ENCODE results near the gene SMO.
"Not testable (repeated sequence)": the region's sequence is repeated elsewhere in the genome, so short reads cannot be mapped to it uniquely, and the experiment has no call there.

The SMO gene

GRCh38 chr7:129240119-129240820 lies 51.8 kb downstream of the SMO start:
- DNase-seq (ENCODE audit: low spot score) = no peak

- no peak for DNase-seq (ENCODE audit: low spot score)
These were observed 55.8 kb downstream of the SMO start for GRCh38 chr7:129244220-129244619.

GRCh38 chr7:129245533-129245932 lies 57.1 kb downstream of the SMO start:
- no peak for DNase-seq (ENCODE audit: low spot score)

GRCh38 chr7:129247087-129247486 lies 58.7 kb downstream of the SMO start:
- no peak for DNase-seq (ENCODE audit: low spot score)

- no peak for DNase-seq (ENCODE audit: low spot score)
These were observed 63.7 kb downstream of the SMO start for GRCh38 chr7:129252128-129252527.

GRCh38 chr7:129252603-129253002 lies 64.2 kb downstream of the SMO start:
- DNase-seq (ENCODE audit: low spot score) = not testable (repeated sequence)

GRCh38 chr7:129255800-129256199 lies 67.4 kb downstream of the SMO start:
- DNase-seq (ENCODE audit: low spot score) = no peak

GRCh38 chr7:129256221-129256620 lies 67.8 kb downstream of the SMO start:
- DNase-seq (ENCODE audit: low spot score) = no peak

- DNase-seq (ENCODE audit: low spot score) = no peak
These were observed 68.7 kb downstream of the SMO start for GRCh38 chr7:129257168-129257567.

GRCh38 chr7:129258649-129259389 lies 70.4 kb downstream of the SMO start:
- DNase-seq (ENCODE audit: low spot score) = no peak

GRCh38 chr7:129262324-129262723 lies 73.9 kb downstream of the SMO start:
- DNase-seq (ENCODE audit: low spot score) = no peak

All from kidney capillary endothelial cell (primary cell).